BLaER1 (cell line): ENCODE results near the gene SHISA6.

ENCODE experiments used
- H3K27ac ChIP-seq: shearing (Covaris generic); formaldehyde crosslinking; 2 replicates; pipeline ENCODE4 v1.8.1; 2022
- H3K27me3 ChIP-seq: shearing (Covaris generic); formaldehyde crosslinking; 2 replicates; pipeline ENCODE4 v1.8.1; 2022
- H3K36me3 ChIP-seq: shearing (Covaris generic); formaldehyde crosslinking; 2 replicates; pipeline ENCODE4 v1.8.1; 2022
- H3K4me1 ChIP-seq: shearing (Covaris generic); formaldehyde crosslinking; 2 replicates; pipeline ENCODE4 v1.8.1; 2022
- H3K4me2 ChIP-seq: shearing (Covaris generic); formaldehyde crosslinking; 2 replicates; pipeline ENCODE4 v1.8.1; 2022
- H3K4me3 ChIP-seq: shearing (Covaris generic); formaldehyde crosslinking; 2 replicates; pipeline ENCODE4 v1.8.1; 2022
- H3K9ac ChIP-seq: shearing (Covaris generic); formaldehyde crosslinking; 2 replicates; pipeline ENCODE4 v1.8.1; 2022
- H3K9me3 ChIP-seq: shearing (Covaris generic); formaldehyde crosslinking; 2 replicates; pipeline ENCODE4 v1.8.1; 2022
- H4K20me1 ChIP-seq: shearing (Covaris generic); formaldehyde crosslinking; 2 replicates; pipeline ENCODE4 v1.8.1; 2022
- Cebpa-rat ChIP-seq: shearing (Covaris generic); IDR thresholded peaks from 2 replicates; pipeline ENCODE4 v1.8.1; 2022

Gene SHISA6

DNA sequence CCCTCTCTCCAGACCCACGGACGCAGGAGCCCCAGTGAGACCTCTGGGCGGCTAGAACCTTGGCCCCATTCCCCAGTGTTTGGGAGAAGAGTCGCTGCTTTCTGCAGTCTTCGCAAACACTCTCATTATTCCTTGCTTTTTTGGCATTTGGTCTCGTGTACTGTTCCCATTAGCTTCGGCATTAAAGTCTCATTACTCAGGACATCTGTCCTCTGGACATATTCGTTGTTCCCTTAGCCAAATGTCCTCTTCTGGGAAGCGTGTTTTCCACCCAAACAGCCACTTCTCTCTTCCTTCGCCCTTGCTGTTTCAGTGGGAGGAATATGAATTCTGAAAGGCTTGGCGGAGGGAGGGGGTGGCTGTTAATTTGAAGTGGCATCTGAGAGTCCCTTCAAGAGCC lies 11.1 kb downstream of the SHISA6 start:
- Histone ChIP-seq H3K9ac (no peak overlapping the region), H3K4me3 (no peak overlapping the region), H3K36me3 (no peaks in the 10 kb centered on the region), H3K27ac (no peak overlapping the region), H3K9me3 (no peaks in the 10 kb centered on the region), H3K4me1 (0 out of 2 replicates have a peak, but pooled peaks cover 4% of the 10 kb centered on the region), H3K4me2 (no peak overlapping the region), H3K27me3 (no peaks in the 10 kb centered on the region), H4K20me1 (no peaks in the 10 kb centered on the region)
- TF ChIP-seq Cebpa-rat: no peak

DNA sequence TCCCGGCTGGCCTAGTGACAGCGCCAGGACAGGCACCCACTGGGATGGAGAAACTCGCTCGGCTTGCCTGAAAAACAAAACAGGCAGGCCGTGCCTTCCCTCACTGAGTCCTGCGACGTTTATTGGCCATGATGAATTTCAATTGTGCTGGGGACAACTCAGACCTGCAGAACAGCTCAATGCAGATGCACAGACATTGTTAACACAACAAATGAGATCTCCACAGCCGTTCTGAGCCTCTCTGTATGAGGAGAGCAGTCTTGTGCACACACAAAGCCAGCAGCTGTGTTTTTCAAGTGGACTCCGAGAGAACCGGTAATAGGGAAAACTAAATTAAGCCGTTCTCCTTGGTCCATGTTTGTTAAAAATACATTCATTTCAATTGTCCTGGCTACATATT lies 15.9 kb downstream of the SHISA6 start:
- Histone ChIP-seq H3K36me3 (no peaks in the 10 kb centered on the region), H3K9me3 (no peaks in the 10 kb centered on the region), H3K27me3 (no peaks in the 10 kb centered on the region), H3K4me1 (0 out of 2 replicates have a peak, but pooled peaks cover 4% of the 10 kb centered on the region), H3K4me2 (no peak overlapping the region), H3K9ac (no peak overlapping the region), H3K27ac (no peak overlapping the region), H4K20me1 (no peaks in the 10 kb centered on the region), H3K4me3 (no peak overlapping the region)
- TF ChIP-seq Cebpa-rat: no peak

DNA sequence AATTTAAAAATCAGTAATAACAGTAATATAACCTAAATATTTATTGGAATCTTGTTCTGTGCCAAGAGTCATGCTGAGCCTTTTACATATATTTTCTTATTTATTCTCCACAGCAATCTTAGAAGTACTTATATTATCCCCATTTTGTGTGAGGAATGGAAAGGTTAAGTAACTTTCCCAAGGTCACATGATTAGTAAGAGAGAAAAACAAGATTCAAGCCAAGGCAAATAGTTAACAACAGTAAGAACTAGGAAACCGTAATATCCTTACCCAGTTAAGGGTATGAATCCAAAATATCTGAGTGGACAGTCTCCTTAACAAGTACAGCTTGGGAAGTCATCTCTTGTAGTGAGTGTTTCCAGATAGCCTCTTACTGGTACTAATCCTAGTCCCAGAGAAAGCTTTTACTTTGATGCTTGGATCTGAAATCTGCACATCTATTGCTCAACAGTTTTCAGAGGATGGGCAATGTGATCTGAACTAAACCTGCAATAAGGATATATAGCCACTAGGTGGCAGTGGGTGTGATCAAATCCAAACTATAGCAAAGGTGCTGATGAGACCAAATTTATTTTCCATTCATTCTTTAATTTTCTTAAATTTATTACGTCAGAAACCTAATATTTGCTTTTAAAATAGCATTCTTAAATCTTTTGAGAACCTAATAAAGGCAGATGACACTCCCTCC lies 23.3 kb downstream of the SHISA6 start:
- TF ChIP-seq Cebpa-rat: no peak
- Histone ChIP-seq H3K27ac (no peak overlapping the region), H3K36me3 (no peaks in the 10 kb centered on the region)

DNA sequence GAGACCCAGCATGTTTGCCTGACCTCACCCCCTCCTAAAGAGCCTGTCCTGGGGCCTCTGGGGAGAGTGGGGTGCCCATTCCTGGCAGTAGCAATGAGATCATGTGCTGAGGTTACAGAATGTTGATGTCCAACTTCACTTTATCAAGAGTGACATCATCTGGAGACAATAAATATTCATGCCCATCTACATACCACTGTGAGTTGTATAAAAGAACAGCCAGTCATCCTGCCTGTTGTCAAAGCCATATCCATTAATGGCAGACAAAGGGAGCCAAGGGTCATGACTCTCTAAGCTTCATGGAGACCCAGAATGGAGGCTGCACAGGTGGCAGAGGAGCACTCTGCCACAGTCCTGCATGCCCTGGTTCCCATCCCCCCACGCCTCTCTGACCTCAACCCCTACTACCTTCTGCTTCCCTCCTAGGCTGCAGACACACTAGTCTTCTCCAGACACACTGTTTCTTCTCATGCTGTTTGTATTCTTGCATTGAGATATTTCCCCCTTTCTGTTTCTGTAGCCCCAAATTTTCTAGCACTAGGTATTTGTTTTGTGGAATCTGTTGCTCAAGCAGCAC lies 27.1 kb downstream of the SHISA6 start:
- no peak for TF ChIP-seq Cebpa-rat
- H3K9me3 ChIP-seq: peaks cover 12% of the 10 kb centered on the region; the same call in 1 of the 2 replicates
- H3K9ac ChIP-seq: no peak overlapping the region
- no peaks in the 10 kb centered on the region for H3K4me1 ChIP-seq
- no peak overlapping the region for H3K27ac ChIP-seq
- H3K4me2 ChIP-seq: no peak overlapping the region
- H3K36me3 ChIP-seq: no peaks in the 10 kb centered on the region
- no peaks in the 10 kb centered on the region for H3K27me3 ChIP-seq
- no peak overlapping the region for H3K4me3 ChIP-seq
- no peaks in the 10 kb centered on the region for H4K20me1 ChIP-seq

More for the DNA sequence above, 23.3 kb downstream of the SHISA6 start:
- H4K20me1 ChIP-seq: no peaks in the 10 kb centered on the region
- no peak overlapping the region for H3K4me2 ChIP-seq
- H3K27me3 ChIP-seq: no peaks in the 10 kb centered on the region
- H3K9me3 ChIP-seq: peaks cover 12% of the 10 kb centered on the region; the same call in 1 of the 2 replicates
- H3K4me1 ChIP-seq: no peaks in the 10 kb centered on the region
- no peak overlapping the region for H3K9ac ChIP-seq
- no peak overlapping the region for H3K4me3 ChIP-seq

DNA sequence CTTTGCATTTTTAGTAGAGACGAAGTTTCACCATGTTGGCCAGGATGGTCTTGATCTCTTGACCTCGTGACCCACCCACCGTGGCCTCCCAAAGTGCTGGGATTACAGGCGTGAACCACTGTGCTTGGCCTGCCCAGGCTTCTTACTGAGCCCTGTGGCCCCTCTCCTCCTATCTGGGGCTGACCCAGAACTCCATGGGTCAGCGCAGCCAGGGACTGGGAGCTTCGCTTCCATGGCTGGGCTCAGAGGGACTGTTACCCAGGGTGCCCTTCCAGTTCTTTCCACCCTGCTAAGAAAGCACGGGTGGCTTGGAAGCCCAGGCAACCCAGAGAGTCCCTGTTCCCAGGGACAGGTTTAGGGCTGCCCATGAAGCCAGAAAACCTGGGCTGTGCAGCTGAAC lies 28.2 kb downstream of the SHISA6 start:
- TF ChIP-seq Cebpa-rat: no peak
- Histone ChIP-seq H3K4me2 (no peak overlapping the region), H3K9ac (no peak overlapping the region), H3K36me3 (no peaks in the 10 kb centered on the region), H3K4me3 (no peak overlapping the region), H3K9me3 (peaks cover 4% of the 10 kb centered on the region; the same call in 1 of the 2 replicates), H3K27ac (no peak overlapping the region), H3K4me1 (no peaks in the 10 kb centered on the region), H4K20me1 (no peaks in the 10 kb centered on the region), H3K27me3 (no peaks in the 10 kb centered on the region)

DNA sequence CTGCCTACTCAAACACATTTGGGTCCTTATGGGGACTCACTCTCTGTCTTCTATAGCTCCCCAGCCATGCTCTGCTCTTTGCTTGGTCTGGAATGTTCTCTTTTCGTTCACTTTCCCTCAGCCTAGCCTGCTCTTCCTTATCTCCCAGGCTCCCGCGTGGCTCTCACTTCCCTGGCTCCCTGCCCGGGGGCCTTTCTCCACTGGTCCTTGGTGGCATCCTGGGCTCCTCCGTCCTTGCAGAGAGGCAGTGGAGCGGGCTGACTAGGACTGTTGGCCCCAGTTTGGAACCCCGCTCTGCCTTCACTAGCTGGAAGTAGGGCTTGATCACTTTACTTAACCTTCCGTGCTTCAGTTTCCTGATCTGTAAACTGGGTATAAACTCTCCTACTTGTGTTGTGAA lies 31.2 kb downstream of the SHISA6 start:
- Histone ChIP-seq H4K20me1 (no peaks in the 10 kb centered on the region), H3K27me3 (no peaks in the 10 kb centered on the region), H3K4me3 (no peak overlapping the region), H3K9ac (no peak overlapping the region), H3K36me3 (no peaks in the 10 kb centered on the region), H3K27ac (no peak overlapping the region), H3K4me2 (no peak overlapping the region), H3K4me1 (no peaks in the 10 kb centered on the region), H3K9me3 (no peaks in the 10 kb centered on the region)
- TF ChIP-seq Cebpa-rat: no peak

- no peak overlapping the region for H3K9ac ChIP-seq
- H3K4me3 ChIP-seq: no peak overlapping the region
- no peaks in the 10 kb centered on the region for H3K27me3 ChIP-seq
- H4K20me1 ChIP-seq: no peaks in the 10 kb centered on the region
- no peak overlapping the region for H3K4me2 ChIP-seq
- no peaks in the 10 kb centered on the region for H3K36me3 ChIP-seq
- no peaks in the 10 kb centered on the region for H3K4me1 ChIP-seq
- TF ChIP-seq Cebpa-rat: no peak
- no peaks in the 10 kb centered on the region for H3K9me3 ChIP-seq
- H3K27ac ChIP-seq: no peak overlapping the region
Observed at GRCh38 chr17:11273596-11273995, 32.6 kb downstream of the SHISA6 start.

GRCh38 chr17:11274106-11274505 lies 33.1 kb downstream of the SHISA6 start:
- Histone ChIP-seq H3K36me3 (no peaks in the 10 kb centered on the region), H3K4me1 (no peaks in the 10 kb centered on the region), H3K9me3 (no peaks in the 10 kb centered on the region), H3K4me3 (no peak overlapping the region), H3K27ac (no peak overlapping the region), H3K9ac (no peak overlapping the region), H3K4me2 (no peak overlapping the region), H3K27me3 (no peaks in the 10 kb centered on the region), H4K20me1 (no peaks in the 10 kb centered on the region)
- no peak for TF ChIP-seq Cebpa-rat

DNA sequence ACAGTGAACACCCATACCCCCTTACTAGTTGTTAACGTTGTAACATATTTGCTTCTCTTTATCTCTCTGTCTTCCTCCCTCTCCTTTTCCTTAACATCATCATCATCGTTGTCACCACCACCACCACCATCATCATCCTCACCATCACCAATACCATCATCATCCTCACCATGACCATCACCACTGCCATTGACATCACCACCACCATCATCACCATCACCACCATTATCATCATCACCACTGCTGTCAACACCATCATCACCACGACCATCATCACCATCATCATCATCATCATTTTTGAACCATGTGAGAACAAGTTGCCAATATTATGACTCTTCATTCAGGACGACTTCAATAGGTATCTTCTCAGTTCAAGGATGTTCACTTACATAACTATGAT lies 35.5 kb downstream of the SHISA6 start:
- H3K4me2 ChIP-seq: no peak overlapping the region
- no peak overlapping the region for H3K9ac ChIP-seq
- no peaks in the 10 kb centered on the region for H3K36me3 ChIP-seq
- H3K9me3 ChIP-seq: 0 out of 2 replicates have a peak, but pooled peaks cover 5% of the 10 kb centered on the region
- no peak overlapping the region for H3K4me3 ChIP-seq
- H4K20me1 ChIP-seq: no peaks in the 10 kb centered on the region
- no peaks in the 10 kb centered on the region for H3K27me3 ChIP-seq
- no peak for TF ChIP-seq Cebpa-rat
- H3K4me1 ChIP-seq: no peaks in the 10 kb centered on the region
- no peak overlapping the region for H3K27ac ChIP-seq

DNA sequence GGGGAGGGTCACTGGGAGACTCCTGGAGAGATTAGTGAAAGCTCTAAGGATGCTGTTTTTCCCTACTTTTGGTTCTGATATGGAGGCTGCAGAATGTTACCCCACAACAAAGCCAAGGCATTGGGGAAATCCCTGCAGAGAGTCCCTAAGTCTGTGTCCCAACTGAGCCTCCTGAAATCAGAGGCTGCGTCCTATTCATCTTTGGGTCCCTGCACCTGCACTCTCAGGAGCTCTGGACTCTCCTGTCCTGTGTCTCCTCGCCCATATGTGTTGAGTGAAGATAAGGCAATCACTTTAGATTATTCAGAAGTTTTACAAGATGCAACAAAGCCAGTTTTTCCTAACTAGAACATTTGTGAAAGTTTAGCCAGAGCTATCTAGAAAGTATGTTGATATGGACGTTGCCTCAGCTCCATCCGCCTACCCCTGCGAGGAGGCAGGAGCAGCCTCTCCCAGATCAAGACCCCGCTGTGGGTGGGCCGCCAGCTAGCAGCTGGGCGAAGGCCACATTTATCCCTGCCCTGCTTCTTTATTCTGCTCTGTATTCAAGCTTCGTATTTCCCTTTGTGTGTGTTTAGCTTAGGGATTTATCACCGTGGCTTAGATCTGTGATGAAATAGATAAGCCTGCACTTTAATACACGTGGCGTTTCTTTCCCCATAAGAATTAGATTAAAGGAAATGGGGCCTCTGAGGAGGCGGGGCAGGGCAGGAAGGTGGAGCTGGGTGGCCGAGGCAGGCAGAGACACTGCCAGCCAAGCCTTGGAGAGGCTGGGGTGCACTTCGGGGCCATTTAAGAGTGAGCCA lies 37.4 kb downstream of the SHISA6 start:
- TF ChIP-seq Cebpa-rat: no peak
- H3K4me2 ChIP-seq: peak overlapping the region; percentile 3; the same call in 1 of the 2 replicates
- H3K4me1 ChIP-seq: no peaks in the 10 kb centered on the region
- no peaks in the 10 kb centered on the region for H3K36me3 ChIP-seq
- no peak overlapping the region for H3K9ac ChIP-seq
- H3K27ac ChIP-seq: no peak overlapping the region
- H4K20me1 ChIP-seq: no peaks in the 10 kb centered on the region
- 0 out of 2 replicates have a peak, but pooled peaks cover 5% of the 10 kb centered on the region for H3K9me3 ChIP-seq
- H3K4me3 ChIP-seq: no peak overlapping the region
- no peaks in the 10 kb centered on the region for H3K27me3 ChIP-seq
